D721Med (cell line): ENCODE data around the gene P4HB.

Source experiments
- DNase-seq: peaks from one replicate; pipeline ENCODE4 v3.0.0; 2011; ENCODE audit warnings: low spot score; ENCODE audit not compliant: insufficient read length
- FAIRE-seq: peaks from 2 replicates; lab custom pipeline; 2011; peaks lifted over from hg19 to GRCh38; lab: Jason Lieb, UNC
- CTCF ChIP-seq: IDR thresholded peaks from 2 replicates; pipeline ENCODE4 v1.5.1; 2012; ENCODE audit warnings: mild to moderate bottlenecking, control low read depth; ENCODE audit not compliant: insufficient read depth; ENCODE audit errors: missing control alignments

The P4HB gene

GRCh38 chr17:81846743-81847689 is 13.3 kb downstream of the P4HB start:
- TF ChIP-seq CTCF: no peak
- FAIRE-seq: no peak
- DNase-seq: no peak

- no peak for TF ChIP-seq CTCF
- FAIRE-seq: no peak
Observed at GRCh38 chr17:81845881-81846742, 14.2 kb downstream of the P4HB start.

GRCh38 chr17:81845361-81845760 is 15.0 kb downstream of the P4HB start:
- DNase-seq: no peak
- FAIRE-seq: no peak
- no peak for TF ChIP-seq CTCF

More at GRCh38 chr17:81845881-81846742, 14.2 kb downstream of the P4HB start:
- no peak for DNase-seq

- DNase-seq: no peak
- no peak for FAIRE-seq
- TF ChIP-seq CTCF: no peak
Observed at GRCh38 chr17:81844887-81845286, 15.4 kb downstream of the P4HB start.

- FAIRE-seq (no peak), DNase-seq (no peak)
- TF ChIP-seq CTCF: no peak
Observed at GRCh38 chr17:81844327-81844851, 15.9 kb downstream of the P4HB start.

DNA sequence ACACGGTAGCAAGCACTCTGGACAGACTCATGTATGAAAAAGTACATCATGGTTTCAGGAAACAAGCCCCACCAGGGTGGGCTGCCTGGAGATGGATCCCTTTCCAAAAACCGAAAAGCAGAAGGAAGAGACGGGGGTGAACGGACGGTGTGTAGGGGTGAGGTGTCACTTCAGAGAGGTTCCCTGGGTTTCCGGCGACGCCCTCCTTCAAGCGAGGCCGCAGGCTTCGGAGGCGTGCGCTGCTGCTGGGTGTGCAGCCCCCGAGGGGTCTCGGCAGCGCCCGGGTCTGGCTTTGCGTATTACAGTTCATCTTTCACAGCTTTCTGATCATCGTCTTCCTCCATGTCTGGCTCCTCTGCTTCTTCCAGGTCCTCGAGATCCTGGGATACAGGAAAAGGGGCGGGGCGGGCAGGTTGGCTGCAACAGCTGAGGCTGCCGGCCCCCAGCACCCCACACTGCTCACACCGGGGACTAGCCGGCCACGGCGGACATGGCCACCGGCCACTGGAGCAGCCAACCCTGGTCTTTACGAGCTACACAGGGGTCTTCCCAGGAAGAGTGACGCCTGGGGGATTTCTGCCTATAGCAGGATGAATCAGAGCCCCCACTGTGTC is 16.5 kb downstream of the P4HB start:
- FAIRE-seq: no peak
- no peak for DNase-seq
- TF ChIP-seq CTCF: no peak
